ENCODE data around the gene YIPF3.

- TF ChIP-seq CTCF (conservative IDR thresholded peaks at IDR 0.05; ENCODE audit: low read length) (no peak), EZH2phosphoT487 (IDR thresholded peaks at IDR 0.05; ENCODE audit: borderline replicate concordance) (no peak)
Observed at GRCh38 chr6:43471399-43471798, 45.3 kb downstream of the YIPF3 start.

All from Loucy (cell line).